K562 (cell line): ENCODE results near the gene ASPG. TPM values are rescaled to one million over a fixed set of nuclear protein-coding genes. Genes with fewer than 3 reads are reported as not detected.

Source experiments
- ETV1 ChIP-seq: fragments of 450-650 bp; conservative IDR thresholded peaks from 2 replicates; pipeline ENCODE4 v1.6.1; 2016; ENCODE audit warnings: missing genetic modification characterization, control low read depth, low read depth, missing compliant biosample characterization
- KLF16 ChIP-seq: IDR thresholded peaks from 2 replicates; pipeline ENCODE4 v1.6.1; 2016; ENCODE audit warnings: antibody characterized with exemption
- MAZ ChIP-seq, 2 experiments: fragments of 450-650 bp in 1 of 2; sonication (generic) in 1 of 2; formaldehyde crosslinking; IDR thresholded peaks in 1 of 2; conservative IDR thresholded peaks in 1 of 2; 2 replicates each; pipeline versions ENCODE4 v1.4.0 to v1.5.0; 2020; ENCODE audit warnings: mild to moderate bottlenecking in 1 of 2, missing genetic modification reagents in 1 of 2
- SP1 ChIP-seq: sonication (generic); formaldehyde crosslinking; IDR thresholded peaks from 2 replicates; pipeline ENCODE4 v1.8.1; 2022; ENCODE audit warnings: mild to moderate bottlenecking, missing genetic modification reagents
- ZNF184 ChIP-seq: sonication (generic); formaldehyde crosslinking; IDR thresholded peaks from 2 replicates; pipeline ENCODE4 v1.5.0; 2020; ENCODE audit warnings: missing genetic modification reagents
- ZNF384 ChIP-seq: IDR thresholded peaks from 2 replicates; pipeline ENCODE4 v1.6.1; 2012; ENCODE audit warnings: low read depth, low read length, improper control_type of control experiment
- ZNF589 ChIP-seq: fragments of 200-800 bp; sonication (Bioruptor generic); IDR thresholded peaks from 2 replicates; pipeline ENCODE4 v1.6.1; 2016; ENCODE audit warnings: low read depth, missing genetic modification characterization, missing compliant biosample characterization
- polyA plus RNA-seq, 8 experiments: library from polyadenylated mRNA; depleted of rRNA in 4 of 8; stranded (reverse) in 5 of 8; unstranded in 3 of 8; fragments of >200 nt; fragmentation: Nextera tagmentation in 2 of 8; fragmentation: Illumina TruSeq in 1 of 8; extraction: Ambion mirVana in 2 of 8; extraction: Trizol in 1 of 8; gene quantifications; 2 replicates each; pipeline versions ENCODE4 v1.2.1 to v1.2.3, GENCODE V29; 2011 to 2014; ENCODE audit warnings: inconsistent platforms in 1 of 8, missing spikeins in 1 of 8
- total RNA-seq, 7 experiments: library from RNA; depleted of rRNA in 6 of 7; stranded (reverse); fragments of >200 nt in 6 of 7; fragmentation: Illumina TruSeq in 2 of 7; extraction: Trizol in 2 of 7; gene quantifications; 2 replicates each; pipeline versions ENCODE4 v1.2.1 to v1.2.3, GENCODE V29; 2011 to 2021; ENCODE audit warnings: low replicate concordance in 1 of 7
- TF ChIP-seq, protein P1 (sequence below), 2 experiments: fragments of 450-650 bp; formaldehyde crosslinking in 1 of 2; IDR thresholded peaks; 2 replicates each; pipeline versions ENCODE4 v1.4.0 to v1.6.1; 2014 to 2020; ENCODE audit warnings: mild to moderate bottlenecking in 2 of 2, borderline replicate concordance in 1 of 2, low read depth in 1 of 2
- TF ChIP-seq, protein P2 (sequence below): sonication (generic); formaldehyde crosslinking; IDR thresholded peaks from 2 replicates; pipeline ENCODE4 v1.8.0; 2022; ENCODE audit warnings: missing genetic modification reagents, mild to moderate bottlenecking, moderate library complexity, borderline replicate concordance
- TF ChIP-seq, protein P3 (sequence below): fragments of 250-450 bp; sonication (Bioruptor Pico); IDR thresholded peaks from 2 replicates; pipeline ENCODE4 v1.4.0; 2020; ENCODE audit warnings: mild to moderate bottlenecking, moderate library complexity
- TF ChIP-seq, protein P4 (sequence below): sonication (generic); formaldehyde crosslinking; IDR thresholded peaks from 2 replicates; pipeline ENCODE4 v1.8.1; 2023; ENCODE audit warnings: mild to moderate bottlenecking, missing genetic modification reagents
- TF ChIP-seq, protein P5 (sequence below): fragments of 450-650 bp; formaldehyde crosslinking; IDR thresholded peaks from 2 replicates; pipeline ENCODE4 v1.4.0; 2020; ENCODE audit warnings: mild to moderate bottlenecking, moderate library complexity

ASPG gene
- total and polyA plus RNA-seq, 9 of the 15 experiments (the other 6 are each of a cell fraction or from before 2014, with no cell fraction given): 0.18 TPM; not detected in 8

DNA sequence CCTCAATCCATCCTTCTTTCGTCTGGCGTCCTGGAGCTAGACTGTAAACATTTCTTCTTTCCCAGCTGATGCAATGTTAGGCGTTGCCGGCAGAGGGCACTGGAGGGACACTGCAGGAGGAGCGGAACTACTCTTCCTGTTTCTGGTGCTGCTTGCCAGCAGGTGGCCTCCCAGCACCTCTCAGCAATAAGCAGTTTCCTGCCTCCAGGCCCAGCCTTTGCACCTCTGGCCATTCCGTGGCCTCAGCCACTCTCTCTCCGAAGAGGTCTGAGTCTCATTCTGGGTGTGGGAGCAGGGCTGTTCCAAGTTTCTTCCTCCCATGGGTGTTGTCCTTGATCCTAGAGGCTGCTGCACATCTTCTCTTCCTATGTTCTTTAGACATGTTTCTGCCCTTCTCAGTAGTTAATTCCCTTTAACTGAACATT, 7.5 kb upstream of the ASPG start (continued):
- TF ChIP-seq, protein P1, sequence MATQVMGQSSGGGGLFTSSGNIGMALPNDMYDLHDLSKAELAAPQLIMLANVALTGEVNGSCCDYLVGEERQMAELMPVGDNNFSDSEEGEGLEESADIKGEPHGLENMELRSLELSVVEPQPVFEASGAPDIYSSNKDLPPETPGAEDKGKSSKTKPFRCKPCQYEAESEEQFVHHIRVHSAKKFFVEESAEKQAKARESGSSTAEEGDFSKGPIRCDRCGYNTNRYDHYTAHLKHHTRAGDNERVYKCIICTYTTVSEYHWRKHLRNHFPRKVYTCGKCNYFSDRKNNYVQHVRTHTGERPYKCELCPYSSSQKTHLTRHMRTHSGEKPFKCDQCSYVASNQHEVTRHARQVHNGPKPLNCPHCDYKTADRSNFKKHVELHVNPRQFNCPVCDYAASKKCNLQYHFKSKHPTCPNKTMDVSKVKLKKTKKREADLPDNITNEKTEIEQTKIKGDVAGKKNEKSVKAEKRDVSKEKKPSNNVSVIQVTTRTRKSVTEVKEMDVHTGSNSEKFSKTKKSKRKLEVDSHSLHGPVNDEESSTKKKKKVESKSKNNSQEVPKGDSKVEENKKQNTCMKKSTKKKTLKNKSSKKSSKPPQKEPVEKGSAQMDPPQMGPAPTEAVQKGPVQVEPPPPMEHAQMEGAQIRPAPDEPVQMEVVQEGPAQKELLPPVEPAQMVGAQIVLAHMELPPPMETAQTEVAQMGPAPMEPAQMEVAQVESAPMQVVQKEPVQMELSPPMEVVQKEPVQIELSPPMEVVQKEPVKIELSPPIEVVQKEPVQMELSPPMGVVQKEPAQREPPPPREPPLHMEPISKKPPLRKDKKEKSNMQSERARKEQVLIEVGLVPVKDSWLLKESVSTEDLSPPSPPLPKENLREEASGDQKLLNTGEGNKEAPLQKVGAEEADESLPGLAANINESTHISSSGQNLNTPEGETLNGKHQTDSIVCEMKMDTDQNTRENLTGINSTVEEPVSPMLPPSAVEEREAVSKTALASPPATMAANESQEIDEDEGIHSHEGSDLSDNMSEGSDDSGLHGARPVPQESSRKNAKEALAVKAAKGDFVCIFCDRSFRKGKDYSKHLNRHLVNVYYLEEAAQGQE (IDR thresholded peaks at IDR 0.05; ENCODE audit: borderline replicate concordance): peak; percentile 88
- TF ChIP-seq, protein P1 (CRISPR knock-in tag; IDR thresholded peaks at IDR 0.05; ENCODE audit: low read depth): no peak
- TF ChIP-seq KLF16: no peak; the same call in 1 of the 2 replicates
- TF ChIP-seq, protein P2, sequence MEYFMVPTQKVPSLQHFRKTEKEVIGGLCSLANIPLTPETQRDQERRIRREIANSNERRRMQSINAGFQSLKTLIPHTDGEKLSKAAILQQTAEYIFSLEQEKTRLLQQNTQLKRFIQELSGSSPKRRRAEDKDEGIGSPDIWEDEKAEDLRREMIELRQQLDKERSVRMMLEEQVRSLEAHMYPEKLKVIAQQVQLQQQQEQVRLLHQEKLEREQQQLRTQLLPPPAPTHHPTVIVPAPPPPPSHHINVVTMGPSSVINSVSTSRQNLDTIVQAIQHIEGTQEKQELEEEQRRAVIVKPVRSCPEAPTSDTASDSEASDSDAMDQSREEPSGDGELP: peak; percentile 74
- TF ChIP-seq, protein P3, sequence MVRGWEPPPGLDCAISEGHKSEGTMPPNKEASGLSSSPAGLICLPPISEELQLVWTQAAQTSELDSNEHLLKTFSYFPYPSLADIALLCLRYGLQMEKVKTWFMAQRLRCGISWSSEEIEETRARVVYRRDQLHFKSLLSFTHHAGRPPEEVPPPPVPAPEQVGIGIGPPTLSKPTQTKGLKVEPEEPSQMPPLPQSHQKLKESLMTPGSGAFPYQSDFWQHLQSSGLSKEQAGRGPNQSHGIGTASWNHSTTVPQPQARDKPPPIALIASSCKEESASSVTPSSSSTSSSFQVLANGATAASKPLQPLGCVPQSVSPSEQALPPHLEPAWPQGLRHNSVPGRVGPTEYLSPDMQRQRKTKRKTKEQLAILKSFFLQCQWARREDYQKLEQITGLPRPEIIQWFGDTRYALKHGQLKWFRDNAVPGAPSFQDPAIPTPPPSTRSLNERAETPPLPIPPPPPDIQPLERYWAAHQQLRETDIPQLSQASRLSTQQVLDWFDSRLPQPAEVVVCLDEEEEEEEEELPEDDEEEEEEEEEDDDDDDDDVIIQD (CRISPR knock-in tag): no peak
- TF ChIP-seq, protein P4, sequence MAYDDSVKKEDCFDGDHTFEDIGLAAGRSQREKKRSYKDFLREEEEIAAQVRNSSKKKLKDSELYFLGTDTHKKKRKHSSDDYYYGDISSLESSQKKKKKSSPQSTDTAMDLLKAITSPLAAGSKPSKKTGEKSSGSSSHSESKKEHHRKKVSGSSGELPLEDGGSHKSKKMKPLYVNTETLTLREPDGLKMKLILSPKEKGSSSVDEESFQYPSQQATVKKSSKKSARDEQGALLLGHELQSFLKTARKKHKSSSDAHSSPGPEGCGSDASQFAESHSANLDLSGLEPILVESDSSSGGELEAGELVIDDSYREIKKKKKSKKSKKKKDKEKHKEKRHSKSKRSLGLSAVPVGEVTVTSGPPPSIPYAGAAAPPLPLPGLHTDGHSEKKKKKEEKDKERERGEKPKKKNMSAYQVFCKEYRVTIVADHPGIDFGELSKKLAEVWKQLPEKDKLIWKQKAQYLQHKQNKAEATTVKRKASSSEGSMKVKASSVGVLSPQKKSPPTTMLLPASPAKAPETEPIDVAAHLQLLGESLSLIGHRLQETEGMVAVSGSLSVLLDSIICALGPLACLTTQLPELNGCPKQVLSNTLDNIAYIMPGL (CRISPR knock-in tag): no peak
- TF ChIP-seq SP1 (CRISPR knock-in tag): peak; percentile 46; the same call in 1 of the 2 replicates
- TF ChIP-seq ETV1 (tag): peak; percentile 94
- TF ChIP-seq, protein P5, sequence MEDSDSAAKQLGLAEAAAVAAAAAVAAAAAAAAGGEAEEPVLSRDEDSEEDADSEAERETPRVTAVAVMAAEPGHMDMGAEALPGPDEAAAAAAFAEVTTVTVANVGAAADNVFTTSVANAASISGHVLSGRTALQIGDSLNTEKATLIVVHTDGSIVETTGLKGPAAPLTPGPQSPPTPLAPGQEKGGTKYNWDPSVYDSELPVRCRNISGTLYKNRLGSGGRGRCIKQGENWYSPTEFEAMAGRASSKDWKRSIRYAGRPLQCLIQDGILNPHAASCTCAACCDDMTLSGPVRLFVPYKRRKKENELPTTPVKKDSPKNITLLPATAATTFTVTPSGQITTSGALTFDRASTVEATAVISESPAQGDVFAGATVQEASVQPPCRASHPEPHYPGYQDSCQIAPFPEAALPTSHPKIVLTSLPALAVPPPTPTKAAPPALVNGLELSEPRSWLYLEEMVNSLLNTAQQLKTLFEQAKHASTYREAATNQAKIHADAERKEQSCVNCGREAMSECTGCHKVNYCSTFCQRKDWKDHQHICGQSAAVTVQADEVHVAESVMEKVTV (CRISPR knock-in tag): peak; percentile 80
- no peak for TF ChIP-seq ZNF184
- no peak for TF ChIP-seq ZNF384
- peak in 1 of 2 experiments; percentile 53; a peak in 1 of 4 replicates for TF ChIP-seq MAZ (CRISPR knock-in tag; conservative IDR thresholded peaks at IDR 0.05 in 1 of 2, IDR thresholded peaks at IDR 0.05 in 1 of 2)
- no peak for TF ChIP-seq ZNF589 (CRISPR knock-in tag)
